ENCODE data around the gene NTRK3. TPM values are rescaled to one million over a fixed set of nuclear protein-coding genes. Genes with fewer than 3 reads are reported as not detected.

Gene NTRK3
- total and polyA plus RNA-seq, 12 donors, result 1.6 to 8.5 (median 3.3) TPM

DNA sequence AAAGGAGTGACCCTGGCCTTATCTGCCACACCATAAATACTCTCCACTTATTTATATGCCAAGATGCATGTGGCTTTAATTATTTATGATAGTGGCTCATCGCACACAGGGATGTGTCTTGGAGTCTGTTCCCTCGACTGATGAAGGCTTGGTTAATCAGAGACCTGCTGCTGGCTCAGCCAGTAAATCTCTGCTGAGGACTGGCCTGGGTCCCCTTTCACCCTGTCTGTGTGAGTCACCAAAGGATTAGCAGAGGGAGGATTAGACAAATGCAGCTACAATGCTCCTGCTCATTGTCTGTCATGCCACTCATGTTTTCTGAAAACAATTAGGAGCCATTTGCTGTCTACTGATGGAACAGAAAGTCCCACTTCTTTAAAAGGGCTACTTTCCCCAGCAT lies 226.8 kb downstream of the NTRK3 start:
- Histone ChIP-seq H3K4me3 (no peak overlapping the region), H3K27ac (no peak overlapping the region), H3K9me3 (replicated peaks in 1 of 3) (no peaks in the 10 kb centered on the region), H3K27me3 (no peaks in the 10 kb centered on the region), H3K4me1 (replicated peaks in 1 of 2) (no peaks in the 10 kb centered on the region), H3K36me3 (replicated peaks in 1 of 2) (no peaks in the 10 kb centered on the region)
- TF ChIP-seq POLR2A (IDR thresholded peaks at IDR 0.05), result no peak
- TF ChIP-seq, protein P1, sequence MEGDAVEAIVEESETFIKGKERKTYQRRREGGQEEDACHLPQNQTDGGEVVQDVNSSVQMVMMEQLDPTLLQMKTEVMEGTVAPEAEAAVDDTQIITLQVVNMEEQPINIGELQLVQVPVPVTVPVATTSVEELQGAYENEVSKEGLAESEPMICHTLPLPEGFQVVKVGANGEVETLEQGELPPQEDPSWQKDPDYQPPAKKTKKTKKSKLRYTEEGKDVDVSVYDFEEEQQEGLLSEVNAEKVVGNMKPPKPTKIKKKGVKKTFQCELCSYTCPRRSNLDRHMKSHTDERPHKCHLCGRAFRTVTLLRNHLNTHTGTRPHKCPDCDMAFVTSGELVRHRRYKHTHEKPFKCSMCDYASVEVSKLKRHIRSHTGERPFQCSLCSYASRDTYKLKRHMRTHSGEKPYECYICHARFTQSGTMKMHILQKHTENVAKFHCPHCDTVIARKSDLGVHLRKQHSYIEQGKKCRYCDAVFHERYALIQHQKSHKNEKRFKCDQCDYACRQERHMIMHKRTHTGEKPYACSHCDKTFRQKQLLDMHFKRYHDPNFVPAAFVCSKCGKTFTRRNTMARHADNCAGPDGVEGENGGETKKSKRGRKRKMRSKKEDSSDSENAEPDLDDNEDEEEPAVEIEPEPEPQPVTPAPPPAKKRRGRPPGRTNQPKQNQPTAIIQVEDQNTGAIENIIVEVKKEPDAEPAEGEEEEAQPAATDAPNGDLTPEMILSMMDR (IDR thresholded peaks at IDR 0.05), result no peak
- DNase-seq, result no peak
- 23 to 48% (median 40%) methylated on average over 2 of the region's 2 CpGs for WGBS, 4 donors
- intact Hi-C loops (cut with DNase I), result no loop called here

DNA sequence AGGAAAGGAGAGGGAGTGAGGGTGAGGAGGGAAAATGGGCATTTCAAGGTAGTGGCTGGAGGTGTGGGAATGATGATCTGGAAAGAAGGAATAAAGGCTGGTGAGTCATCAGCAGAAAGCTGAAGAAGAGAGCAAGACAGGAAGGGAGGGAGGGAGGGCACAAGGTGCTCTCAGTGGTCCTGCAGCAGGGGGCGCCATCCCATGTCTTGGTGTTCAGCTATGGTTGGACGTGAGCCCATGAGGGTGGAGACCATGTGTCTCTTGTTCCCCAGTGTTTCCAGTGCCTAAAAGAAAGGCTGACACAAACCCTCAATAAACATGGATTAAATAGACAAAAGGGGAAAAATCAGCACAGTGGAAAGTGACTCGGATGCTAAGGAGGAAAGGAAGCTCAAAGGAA lies 228.5 kb downstream of the NTRK3 start:
- TF ChIP-seq, protein P1 (IDR thresholded peaks at IDR 0.05), result no peak
- TF ChIP-seq POLR2A (IDR thresholded peaks at IDR 0.05), result no peak
- 67 to 78% (median 75%) methylated on average over 3 of the region's 3 CpGs for WGBS, 4 donors
- Histone ChIP-seq H3K27ac (no peak overlapping the region), H3K9me3 (replicated peaks in 1 of 3) (no peaks in the 10 kb centered on the region), H3K4me1 (replicated peaks in 1 of 2) (no peaks in the 10 kb centered on the region), H3K27me3 (no peaks in the 10 kb centered on the region), H3K4me3 (no peak overlapping the region), H3K36me3 (replicated peaks in 1 of 2) (no peaks in the 10 kb centered on the region)
- no peak for DNase-seq
- intact Hi-C loops (cut with DNase I), result no loop called here

DNA sequence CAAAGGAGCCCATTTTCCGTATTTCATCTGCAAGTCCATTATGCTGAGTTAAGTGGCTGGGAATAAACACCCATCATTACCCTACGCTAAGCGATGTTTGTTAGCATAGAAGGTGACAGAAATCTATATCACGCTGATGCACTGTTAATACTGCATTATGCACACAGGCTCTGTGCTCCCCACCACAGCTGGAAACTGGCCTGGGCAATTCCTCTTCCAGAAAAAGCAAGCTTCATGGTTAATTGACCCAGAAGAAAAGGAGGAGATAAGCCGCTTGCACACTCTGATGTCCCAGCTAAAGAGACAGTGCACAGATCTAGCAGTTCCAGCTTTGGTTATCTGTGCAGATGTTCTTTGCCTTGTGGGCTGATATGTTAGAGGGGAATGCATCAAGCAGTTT lies 232.6 kb downstream of the NTRK3 start:
- no peaks in the 10 kb centered on the region for H3K9me3 ChIP-seq (replicated peaks in 1 of 3)
- no peaks in the 10 kb centered on the region for H3K4me1 ChIP-seq (replicated peaks in 1 of 2)
- DNase-seq, result no peak
- H3K36me3 ChIP-seq (replicated peaks in 1 of 2), result no peaks in the 10 kb centered on the region
- no peaks in the 10 kb centered on the region for H3K27me3 ChIP-seq
- no peak overlapping the region for H3K27ac ChIP-seq
- intact Hi-C loops (cut with DNase I), result no loop called here
- TF ChIP-seq POLR2A (IDR thresholded peaks at IDR 0.05), result no peak
- TF ChIP-seq, protein P1 (IDR thresholded peaks at IDR 0.05), result no peak
- H3K4me3 ChIP-seq, result no peak overlapping the region
- 77 to 91% (median 85%) methylated on average over 5 of the region's 5 CpGs for WGBS, 4 donors

DNA sequence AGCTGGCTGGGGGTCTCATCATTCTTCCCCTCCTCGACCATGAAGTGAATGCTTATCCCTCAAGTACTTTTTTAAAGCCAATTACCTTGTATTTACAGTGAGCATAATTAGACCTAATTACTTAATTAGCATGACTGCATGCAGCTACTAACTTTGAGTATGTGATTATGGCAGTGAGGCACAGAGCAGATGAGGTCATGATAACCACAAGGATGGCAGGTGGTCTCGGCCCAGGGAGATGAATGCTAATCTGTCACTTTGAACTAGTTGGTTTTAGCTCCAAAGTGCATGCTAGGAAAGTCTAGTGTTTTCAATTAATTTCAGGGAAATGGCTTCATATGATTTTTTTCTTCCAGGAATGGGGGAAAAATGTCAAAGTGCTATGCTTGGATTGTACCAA lies 233.8 kb downstream of the NTRK3 start:
- intact Hi-C loops (cut with DNase I), result no loop called here
- no peaks in the 10 kb centered on the region for H3K9me3 ChIP-seq (replicated peaks in 1 of 3)
- TF ChIP-seq, protein P1 (IDR thresholded peaks at IDR 0.05), result no peak
- TF ChIP-seq POLR2A (IDR thresholded peaks at IDR 0.05), result no peak
- no peak overlapping the region for H3K27ac ChIP-seq
- H3K27me3 ChIP-seq, result no peaks in the 10 kb centered on the region
- no peak overlapping the region for H3K4me3 ChIP-seq
- H3K4me1 ChIP-seq (replicated peaks in 1 of 2), result no peaks in the 10 kb centered on the region
- no peak for DNase-seq
- H3K36me3 ChIP-seq (replicated peaks in 1 of 2), result no peaks in the 10 kb centered on the region
- WGBS, 4 donors, result 46 to 64% (median 55%) methylated on average over 2 of the region's 2 CpGs
